Stimulated activated effector memory CD8-positive, alpha-beta T cell treated with anti-CD3 and anti-CD28 coated beads, Interleukin-12 subunit alpha, Interleukin-12 subunit beta, amount 100 ng/mL, for 72 hours (primary cell): Measurements from ENCODE around the gene STRA8.

Source experiments
- ATAC-seq: fragments of 150-1000 bp; cut with Tn5 transposase; 2 replicates; pipeline ENCODE4 v1.10.0; 2021
- DNase-seq, 2 donors: peaks; one replicate each; pipeline ENCODE4 v3.0.0; 2021 to 2022; ENCODE audit warnings: low spot score in 2 of 2
- H3K27ac Mint-ChIP-seq: one replicate; pipeline ENCODE4 v1.8.0; 2022; ENCODE audit warnings: mild to moderate bottlenecking, mixed read lengths
- H3K36me3 Mint-ChIP-seq: one replicate; pipeline ENCODE4 v1.8.0; 2022; ENCODE audit warnings: mild to moderate bottlenecking, mixed read lengths
- H3K4me1 Mint-ChIP-seq: one replicate; pipeline ENCODE4 v1.8.0; 2022; ENCODE audit warnings: mixed read lengths
- H3K4me3 Mint-ChIP-seq: one replicate; pipeline ENCODE4 v1.8.0; 2022; ENCODE audit warnings: mild to moderate bottlenecking, mixed read lengths
- H3K9me3 Mint-ChIP-seq: one replicate; pipeline ENCODE4 v1.8.0; 2022; ENCODE audit warnings: mixed read lengths

STRA8 gene

GRCh38 chr7:135233570-135233969, at the start of gene STRA8:
Gene STRA8, plus strand, starts transcription at chr7:135233838. Its CDS starts 6,687 bp downstream, at chr7:135240525.
- DNase-seq (no peak), ATAC-seq (no peak)
- no peaks in the 10 kb centered on the region for H3K4me1 Mint-ChIP-seq
- no peaks in the 10 kb centered on the region for H3K36me3 Mint-ChIP-seq
- H3K27ac Mint-ChIP-seq: no peak within 1 kb of the TSS
- no peak within 1 kb of the TSS for H3K4me3 Mint-ChIP-seq
- H3K9me3 Mint-ChIP-seq: no peaks in the 10 kb centered on the region

- H3K4me1 Mint-ChIP-seq: peaks cover 7% of the 10 kb centered on the region
- H3K4me3 Mint-ChIP-seq: no peak overlapping the region
- peaks cover 18% of the 10 kb centered on the region for H3K9me3 Mint-ChIP-seq
- peaks cover 51% of the 10 kb centered on the region for H3K36me3 Mint-ChIP-seq
- no peak overlapping the region for H3K27ac Mint-ChIP-seq
- DNase-seq (no peak), ATAC-seq (no peak)
Observed at GRCh38 chr7:135184254-135184841, 49.3 kb upstream of the STRA8 start.

GRCh38 chr7:135185471-135186260, 48.0 kb upstream of the STRA8 start:
- Mint-ChIP-seq H3K27ac (no peak overlapping the region), H3K4me1 (peaks cover 7% of the 10 kb centered on the region), H3K36me3 (peaks cover 60% of the 10 kb centered on the region), H3K4me3 (no peak overlapping the region), H3K9me3 (peaks cover 16% of the 10 kb centered on the region)
- DNase-seq (no peak), ATAC-seq (no peak)

- Mint-ChIP-seq H3K36me3 (peaks cover 65% of the 10 kb centered on the region), H3K27ac (peak overlapping the region; percentile 45), H3K9me3 (peaks cover 16% of the 10 kb centered on the region), H3K4me3 (peak overlapping the region; percentile 19), H3K4me1 (peaks cover 7% of the 10 kb centered on the region)
- no peak for ATAC-seq
- no peak for DNase-seq
Observed at GRCh38 chr7:135186261-135186540, 47.4 kb upstream of the STRA8 start.

GRCh38 chr7:135186841-135187253, 46.8 kb upstream of the STRA8 start:
- DNase-seq: peak in 1 of 2 donors; percentile 75
- peak; percentile 80 for ATAC-seq
- Mint-ChIP-seq H3K9me3 (peaks cover 11% of the 10 kb centered on the region), H3K4me1 (peaks cover 7% of the 10 kb centered on the region), H3K36me3 (peaks cover 71% of the 10 kb centered on the region), H3K27ac (peak overlapping the region; percentile 45), H3K4me3 (peak overlapping the region; percentile 19)

GRCh38 chr7:135188298-135188984, 45.2 kb upstream of the STRA8 start:
- peaks cover 7% of the 10 kb centered on the region for H3K4me1 Mint-ChIP-seq
- ATAC-seq: peak; percentile 11
- H3K9me3 Mint-ChIP-seq: peaks cover 5% of the 10 kb centered on the region
- H3K36me3 Mint-ChIP-seq: peaks cover 78% of the 10 kb centered on the region
- H3K27ac Mint-ChIP-seq: no peak overlapping the region
- H3K4me3 Mint-ChIP-seq: no peak overlapping the region
- DNase-seq: no peak

GRCh38 chr7:135189221-135189662, 44.4 kb upstream of the STRA8 start:
- Mint-ChIP-seq H3K27ac (no peak overlapping the region), H3K9me3 (no peaks in the 10 kb centered on the region), H3K4me3 (no peak overlapping the region), H3K4me1 (peaks cover 7% of the 10 kb centered on the region), H3K36me3 (peaks cover 83% of the 10 kb centered on the region)
- no peak for DNase-seq
- ATAC-seq: no peak

GRCh38 chr7:135189961-135190360, 43.7 kb upstream of the STRA8 start:
- ATAC-seq: no peak
- Mint-ChIP-seq H3K36me3 (peaks cover 82% of the 10 kb centered on the region), H3K9me3 (no peaks in the 10 kb centered on the region), H3K27ac (no peak overlapping the region), H3K4me3 (no peak overlapping the region), H3K4me1 (peaks cover 7% of the 10 kb centered on the region)
- DNase-seq: no peak

GRCh38 chr7:135190703-135191102, 42.9 kb upstream of the STRA8 start:
- Mint-ChIP-seq H3K27ac (no peak overlapping the region), H3K4me3 (no peak overlapping the region), H3K9me3 (no peaks in the 10 kb centered on the region), H3K36me3 (peaks cover 75% of the 10 kb centered on the region), H3K4me1 (peaks cover 7% of the 10 kb centered on the region)
- DNase-seq (no peak), ATAC-seq (no peak)

GRCh38 chr7:135192914-135193536, 40.6 kb upstream of the STRA8 start:
- DNase-seq (no peak), ATAC-seq (no peak)
- peak overlapping the region; percentile 15 for H3K27ac Mint-ChIP-seq
- H3K4me1 Mint-ChIP-seq: no peaks in the 10 kb centered on the region
- peaks cover 71% of the 10 kb centered on the region for H3K36me3 Mint-ChIP-seq
- H3K9me3 Mint-ChIP-seq: no peaks in the 10 kb centered on the region
- H3K4me3 Mint-ChIP-seq: no peak overlapping the region

- Mint-ChIP-seq H3K36me3 (peaks cover 67% of the 10 kb centered on the region), H3K4me1 (no peaks in the 10 kb centered on the region), H3K27ac (peak overlapping the region; percentile 40), H3K9me3 (no peaks in the 10 kb centered on the region), H3K4me3 (no peak overlapping the region)
- DNase-seq: no peak
- no peak for ATAC-seq
Observed at GRCh38 chr7:135193615-135194081, 40.0 kb upstream of the STRA8 start.

- peak overlapping the region; percentile 40 for H3K27ac Mint-ChIP-seq
- no peak overlapping the region for H3K4me3 Mint-ChIP-seq
- H3K9me3 Mint-ChIP-seq: no peaks in the 10 kb centered on the region
- H3K36me3 Mint-ChIP-seq: peaks cover 69% of the 10 kb centered on the region
- no peak for DNase-seq
- no peak for ATAC-seq
- H3K4me1 Mint-ChIP-seq: no peaks in the 10 kb centered on the region
Observed at GRCh38 chr7:135194494-135195095, 39.0 kb upstream of the STRA8 start.

- H3K4me3 Mint-ChIP-seq: no peak overlapping the region
- ATAC-seq (no peak), DNase-seq (no peak)
- peaks cover 67% of the 10 kb centered on the region for H3K36me3 Mint-ChIP-seq
- H3K9me3 Mint-ChIP-seq: no peaks in the 10 kb centered on the region
- peak overlapping the region; percentile 10 for H3K27ac Mint-ChIP-seq
- no peaks in the 10 kb centered on the region for H3K4me1 Mint-ChIP-seq
Observed at GRCh38 chr7:135195156-135195555, 38.5 kb upstream of the STRA8 start.

GRCh38 chr7:135195968-135196629, 37.5 kb upstream of the STRA8 start:
- H3K4me3 Mint-ChIP-seq: no peak overlapping the region
- peak overlapping the region; percentile 37 for H3K27ac Mint-ChIP-seq
- H3K36me3 Mint-ChIP-seq: peaks cover 64% of the 10 kb centered on the region
- no peaks in the 10 kb centered on the region for H3K4me1 Mint-ChIP-seq
- H3K9me3 Mint-ChIP-seq: no peaks in the 10 kb centered on the region
- DNase-seq (no peak), ATAC-seq (peak; percentile 18)
